GM10266 (cell line): ENCODE measurements around the gene OR13G1.
"Not testable (repeated sequence)": the region's sequence is repeated elsewhere in the genome, so short reads cannot be mapped to it uniquely, and the experiment has no call there.

Experiments used
- DNase-seq: peaks from one replicate; pipeline ENCODE4 v3.0.0; 2012; ENCODE audit errors: extremely low spot score
- TF ChIP-seq, protein P1 (sequence below): IDR thresholded peaks from 2 replicates; pipeline ENCODE4 v1.5.1; 2012; ENCODE audit warnings: mild to moderate bottlenecking, low read depth; ENCODE audit not compliant: control insufficient read depth, insufficient read depth; ENCODE audit errors: missing control alignments

OR13G1 gene

GRCh38 chr1:247679639-247680038, at the start of gene OR13G1:
OR13G1 (minus strand) TSS chr1:247679739; CDS start chr1:247673041, 6,698 bp downstream.
- TF ChIP-seq, protein P1, sequence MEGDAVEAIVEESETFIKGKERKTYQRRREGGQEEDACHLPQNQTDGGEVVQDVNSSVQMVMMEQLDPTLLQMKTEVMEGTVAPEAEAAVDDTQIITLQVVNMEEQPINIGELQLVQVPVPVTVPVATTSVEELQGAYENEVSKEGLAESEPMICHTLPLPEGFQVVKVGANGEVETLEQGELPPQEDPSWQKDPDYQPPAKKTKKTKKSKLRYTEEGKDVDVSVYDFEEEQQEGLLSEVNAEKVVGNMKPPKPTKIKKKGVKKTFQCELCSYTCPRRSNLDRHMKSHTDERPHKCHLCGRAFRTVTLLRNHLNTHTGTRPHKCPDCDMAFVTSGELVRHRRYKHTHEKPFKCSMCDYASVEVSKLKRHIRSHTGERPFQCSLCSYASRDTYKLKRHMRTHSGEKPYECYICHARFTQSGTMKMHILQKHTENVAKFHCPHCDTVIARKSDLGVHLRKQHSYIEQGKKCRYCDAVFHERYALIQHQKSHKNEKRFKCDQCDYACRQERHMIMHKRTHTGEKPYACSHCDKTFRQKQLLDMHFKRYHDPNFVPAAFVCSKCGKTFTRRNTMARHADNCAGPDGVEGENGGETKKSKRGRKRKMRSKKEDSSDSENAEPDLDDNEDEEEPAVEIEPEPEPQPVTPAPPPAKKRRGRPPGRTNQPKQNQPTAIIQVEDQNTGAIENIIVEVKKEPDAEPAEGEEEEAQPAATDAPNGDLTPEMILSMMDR, result no peak
- no peak for DNase-seq

DNA sequence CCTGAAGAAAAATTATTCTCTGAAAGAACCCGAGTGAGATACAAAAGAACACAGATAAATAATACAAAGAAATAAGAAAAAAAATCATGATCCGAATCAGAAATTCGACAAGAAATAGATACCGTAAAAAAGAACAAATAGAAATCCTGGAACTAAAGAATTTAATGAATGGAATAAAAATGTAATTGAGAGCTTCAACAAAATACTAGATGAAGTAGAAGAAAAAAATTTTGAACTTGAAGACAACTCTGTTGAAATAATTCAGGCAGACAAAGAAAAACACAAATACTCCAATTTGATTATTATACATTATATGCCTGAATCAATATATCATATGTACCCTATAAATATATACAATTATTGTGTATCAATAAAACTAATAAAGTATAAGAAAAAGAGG, 41.7 kb upstream of the OR13G1 start:
- TF ChIP-seq, protein P1, result no peak
- no peak for DNase-seq

- TF ChIP-seq, protein P1, result no peak
- no peak for DNase-seq
Measured at GRCh38 chr1:247716546-247716945, 37.0 kb upstream of the OR13G1 start, which contains the start of gene OR6F1. OR6F1 (minus strand) TSS chr1:247716646; CDS start chr1:247712755, 3,891 bp downstream.

GRCh38 chr1:247713753-247714152, 34.2 kb upstream of the OR13G1 start:
- no peak for DNase-seq
- TF ChIP-seq, protein P1, result no peak

- DNase-seq, result not testable (repeated sequence)
Measured at GRCh38 chr1:247710681-247711080, 31.1 kb upstream of the OR13G1 start.

DNA sequence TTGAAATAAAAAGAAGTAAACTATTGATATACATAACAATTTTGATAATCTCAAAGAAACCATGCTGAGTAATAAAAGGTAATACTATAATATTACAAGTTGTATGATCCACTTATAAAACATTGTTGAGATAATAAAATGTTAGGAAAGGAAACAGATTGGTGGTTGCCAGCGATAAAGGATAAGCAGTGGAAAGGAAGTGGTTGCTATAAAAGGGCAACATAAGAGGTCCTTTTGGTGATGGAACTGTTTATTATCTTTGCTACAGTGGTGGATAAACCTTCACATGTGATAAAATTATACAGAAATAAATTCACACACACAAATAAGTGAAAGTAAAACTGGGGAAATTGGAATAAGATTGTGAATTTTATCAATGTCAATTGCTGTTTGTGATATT, 21.8 kb upstream of the OR13G1 start:
- no peak for DNase-seq
- TF ChIP-seq, protein P1, result no peak

DNA sequence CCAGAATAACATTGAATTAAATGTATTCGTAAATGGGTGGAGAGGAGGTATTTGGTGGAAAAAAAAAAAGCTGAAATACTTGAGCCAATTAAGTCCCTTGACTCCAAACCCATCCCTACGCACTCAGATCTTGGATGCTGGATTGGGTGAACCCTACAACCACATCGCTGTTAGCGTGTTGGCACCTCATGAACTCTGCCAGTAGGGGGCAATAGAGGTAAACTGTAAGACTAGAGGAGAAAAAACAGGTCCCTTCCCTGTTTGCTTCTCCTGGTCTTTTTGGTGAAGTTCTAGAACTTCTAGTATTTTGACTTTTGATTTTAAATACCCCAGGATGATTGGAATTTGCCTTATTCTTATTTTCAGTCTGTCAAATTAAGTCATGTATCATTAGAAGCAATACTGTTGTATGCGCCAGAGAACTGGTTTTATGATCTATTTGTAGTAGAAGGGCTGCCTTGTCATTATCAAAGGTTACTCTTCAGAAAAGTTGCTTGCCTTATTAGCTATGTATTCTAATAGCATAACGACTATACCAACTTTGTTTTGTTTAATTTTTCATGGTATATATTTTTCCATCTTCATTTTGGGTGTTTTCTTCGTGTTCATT, 1.9 kb upstream of the OR13G1 start:
- TF ChIP-seq, protein P1, result peak; percentile 81
- DNase-seq, result peak; percentile 32

DNA sequence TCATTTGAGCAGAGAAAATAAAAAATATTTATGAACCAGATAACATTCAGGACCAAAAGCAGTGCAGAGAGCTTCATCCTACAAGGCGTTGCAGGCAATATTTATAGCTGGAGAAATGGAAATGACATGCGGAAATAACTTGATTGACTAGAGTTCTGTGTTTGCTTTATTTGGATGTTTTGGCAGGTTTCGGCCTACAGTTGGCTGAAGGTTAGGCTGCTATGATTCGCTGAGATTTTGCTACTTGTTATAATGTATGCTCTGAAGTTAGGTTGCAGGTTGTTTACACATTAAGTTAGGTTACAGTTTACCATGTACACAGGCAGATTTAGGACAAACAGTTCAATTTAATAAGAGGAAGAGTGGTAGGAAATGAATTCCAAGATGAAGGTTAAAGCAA, 632 bp upstream of the OR13G1 start:
- TF ChIP-seq, protein P1, result no peak
- DNase-seq, result no peak
